Mesodermal cell (in vitro differentiated cells): ENCODE measurements around the gene SAMD4A.

Experiments used
- H3K27ac ChIP-seq: 2 replicates; pipeline ENCODE4 v1.7.0; 2013; ENCODE audit warnings: mild to moderate bottlenecking, low read depth, low read length, moderate library complexity; ENCODE audit not compliant: severe bottlenecking
- H3K36me3 ChIP-seq: 2 replicates; pipeline ENCODE4 v1.7.1; 2013; ENCODE audit warnings: mild to moderate bottlenecking, low read length, moderate library complexity; ENCODE audit not compliant: control insufficient read depth, insufficient read depth
- H3K4me1 ChIP-seq: one replicate; pipeline ENCODE4 v1.7.1; 2013; ENCODE audit warnings: mild to moderate bottlenecking, low read length; ENCODE audit not compliant: insufficient read depth, control insufficient read depth, poor library complexity, severe bottlenecking
- H3K4me3 ChIP-seq: 2 replicates; pipeline ENCODE4 v1.7.0; 2013; ENCODE audit warnings: low read length, control low read depth, mild to moderate bottlenecking; ENCODE audit not compliant: insufficient read depth, poor library complexity, severe bottlenecking; ENCODE audit errors: extremely low read depth
- H3K9me3 ChIP-seq: 2 replicates; pipeline ENCODE4 v1.7.1; 2013; ENCODE audit warnings: mild to moderate bottlenecking, low read length, moderate library complexity; ENCODE audit not compliant: control insufficient read depth
- WGBS, 2 experiments: methylation state at CpG; one replicate each; pipeline ENCODE4 v1.1.5; 2013; ENCODE audit warnings: missing lambda C conversion rate in 2 of 2; ENCODE audit not compliant: insufficient coverage in 2 of 2; 5-methylcytosine and 5-hydroxymethylcytosine counted together

Gene SAMD4A

DNA sequence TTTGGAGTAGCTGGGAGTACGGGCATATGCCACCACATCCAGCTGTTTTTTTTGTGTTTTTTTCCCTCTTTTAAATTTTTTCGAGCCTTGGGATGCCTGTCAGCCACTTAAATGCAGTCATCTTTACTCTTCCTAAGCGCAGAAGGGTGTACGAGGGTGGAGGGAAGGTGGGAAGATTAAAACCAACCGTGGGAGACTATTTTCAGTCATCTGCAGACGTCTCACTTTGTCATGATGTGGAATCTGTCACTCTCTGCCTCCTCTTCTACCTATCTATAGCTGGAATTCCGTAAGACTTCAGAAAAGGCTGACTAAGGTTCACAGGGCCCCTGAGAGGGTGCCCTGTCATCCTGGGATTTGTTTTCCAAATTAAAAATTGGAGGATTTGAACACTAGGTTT is 105.3 kb downstream of the SAMD4A start:
- H3K4me1 ChIP-seq = peaks cover 76% of the 10 kb centered on the region
- no peak overlapping the region for H3K4me3 ChIP-seq
- no peaks in the 10 kb centered on the region for H3K9me3 ChIP-seq
- no peak overlapping the region for H3K27ac ChIP-seq
- WGBS, 2 experiments = 58 to 74% methylated on average over 2 to 4 of the region's 7 CpGs
- H3K36me3 ChIP-seq = peaks cover 25% of the 10 kb centered on the region

DNA sequence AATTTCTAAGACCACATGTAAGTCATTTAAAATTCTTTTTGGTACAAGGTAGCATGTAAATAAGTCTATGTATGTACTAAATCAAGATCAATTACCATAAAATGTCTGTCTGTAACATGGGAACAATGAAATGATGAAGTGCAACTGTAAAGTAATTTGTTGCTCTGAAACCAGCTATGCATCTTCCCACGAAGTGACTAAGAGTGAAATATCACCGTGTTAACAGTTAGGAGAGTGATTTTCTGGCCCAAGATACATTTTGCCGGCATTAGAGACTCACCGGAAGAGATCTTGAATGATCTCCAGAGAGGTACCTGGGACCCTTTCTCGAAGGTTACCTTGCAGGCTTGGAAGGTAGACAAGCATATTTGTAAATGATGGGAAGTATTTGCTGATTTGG is 105.8 kb downstream of the SAMD4A start:
- Histone ChIP-seq H3K27ac (peak overlapping the region; percentile 72), H3K4me3 (no peak overlapping the region), H3K4me1 (peaks cover 79% of the 10 kb centered on the region), H3K36me3 (peaks cover 21% of the 10 kb centered on the region), H3K9me3 (no peaks in the 10 kb centered on the region)
- WGBS, 2 experiments = 84 to 94% methylated on average over 5 of the region's 5 CpGs

DNA sequence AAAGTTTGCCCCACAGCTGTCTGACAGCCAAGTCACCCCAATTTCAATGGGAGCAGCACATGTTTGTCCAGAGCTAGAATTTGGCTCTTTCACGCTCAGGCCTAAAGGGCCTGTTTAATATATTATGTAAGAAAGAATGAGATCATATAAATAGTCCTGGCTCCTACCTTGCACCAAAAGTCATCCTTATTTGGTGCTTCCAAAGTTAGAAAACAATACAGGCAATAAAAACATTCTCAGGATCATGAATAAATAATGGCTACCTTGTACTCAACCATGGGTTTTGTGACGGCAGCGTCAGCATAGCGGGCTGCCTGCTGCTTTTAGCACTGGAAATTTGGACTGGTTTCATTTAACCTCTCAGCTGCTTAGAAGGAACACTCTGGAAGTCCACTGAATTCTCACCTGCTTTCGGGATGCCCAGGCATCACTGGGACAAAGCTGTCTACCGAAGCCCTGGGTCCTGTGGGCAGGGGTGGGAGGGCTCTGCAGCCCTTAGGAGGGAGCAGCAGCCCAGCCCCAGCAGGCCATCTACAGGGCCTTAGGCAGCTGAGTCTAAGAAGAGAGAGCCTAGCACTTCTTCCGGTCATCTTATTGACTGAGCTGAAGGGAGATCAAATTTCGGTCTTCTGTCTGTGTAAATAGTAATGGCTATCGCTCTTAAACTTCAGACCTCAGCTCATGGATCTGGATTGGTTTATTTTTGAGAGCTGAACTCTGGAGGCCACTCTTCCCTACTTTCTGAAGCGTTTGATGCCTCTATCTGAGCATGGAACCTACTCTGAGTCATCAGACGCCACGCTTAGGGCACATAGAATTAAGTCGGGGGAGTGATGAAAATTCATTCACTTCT is 106.5 kb downstream of the SAMD4A start:
- Histone ChIP-seq H3K9me3 (no peaks in the 10 kb centered on the region), H3K4me1 (peaks cover 81% of the 10 kb centered on the region), H3K27ac (peak overlapping the region; percentile 72), H3K36me3 (peaks cover 14% of the 10 kb centered on the region), H3K4me3 (no peak overlapping the region)
- WGBS, 2 experiments = 63 to 71% methylated on average over 7 of the region's 13 CpGs

DNA sequence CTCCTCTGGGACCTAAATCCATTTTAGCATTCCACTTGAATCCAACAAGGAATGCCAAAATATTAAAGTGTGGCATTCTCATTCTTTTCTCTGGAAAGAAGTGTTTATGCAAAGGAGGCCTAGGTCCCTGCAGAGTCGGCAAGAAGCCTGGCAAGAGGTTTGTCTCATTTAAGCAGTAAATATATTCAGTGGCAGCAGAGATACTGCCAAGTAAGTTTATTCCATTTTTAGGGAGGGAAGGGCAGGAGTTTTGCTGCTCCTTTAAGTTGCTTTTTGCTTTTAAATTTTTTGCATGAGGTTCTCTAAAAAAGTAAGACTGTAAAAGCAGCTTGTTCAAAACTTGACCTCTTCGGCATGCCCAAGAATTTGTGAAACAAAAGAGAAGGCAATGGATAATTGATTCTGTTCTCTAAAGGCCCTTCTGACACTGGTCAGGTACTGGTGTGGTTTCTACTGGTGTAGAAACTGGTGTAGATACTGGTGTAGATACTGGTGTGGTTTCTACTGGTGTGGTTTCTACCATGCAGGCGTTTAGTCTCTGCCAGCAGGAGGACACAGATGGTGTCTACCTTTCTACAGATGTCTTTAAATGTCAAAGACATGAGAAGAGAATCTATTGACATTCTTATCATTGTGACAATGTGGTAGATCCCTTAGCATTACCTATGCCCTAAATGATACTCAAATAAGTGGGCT is 107.3 kb downstream of the SAMD4A start:
- Histone ChIP-seq H3K27ac (peak overlapping the region; percentile 72), H3K4me1 (peaks cover 78% of the 10 kb centered on the region), H3K36me3 (peaks cover 8% of the 10 kb centered on the region), H3K4me3 (no peak overlapping the region), H3K9me3 (no peaks in the 10 kb centered on the region)
- WGBS, 2 experiments = 73 to 85% methylated on average over 2 to 3 of the region's 3 CpGs

- H3K27ac ChIP-seq = peak overlapping the region; percentile 33
Observed at GRCh38 chr14:54675236-54676128, 108.6 kb downstream of the SAMD4A start.

DNA sequence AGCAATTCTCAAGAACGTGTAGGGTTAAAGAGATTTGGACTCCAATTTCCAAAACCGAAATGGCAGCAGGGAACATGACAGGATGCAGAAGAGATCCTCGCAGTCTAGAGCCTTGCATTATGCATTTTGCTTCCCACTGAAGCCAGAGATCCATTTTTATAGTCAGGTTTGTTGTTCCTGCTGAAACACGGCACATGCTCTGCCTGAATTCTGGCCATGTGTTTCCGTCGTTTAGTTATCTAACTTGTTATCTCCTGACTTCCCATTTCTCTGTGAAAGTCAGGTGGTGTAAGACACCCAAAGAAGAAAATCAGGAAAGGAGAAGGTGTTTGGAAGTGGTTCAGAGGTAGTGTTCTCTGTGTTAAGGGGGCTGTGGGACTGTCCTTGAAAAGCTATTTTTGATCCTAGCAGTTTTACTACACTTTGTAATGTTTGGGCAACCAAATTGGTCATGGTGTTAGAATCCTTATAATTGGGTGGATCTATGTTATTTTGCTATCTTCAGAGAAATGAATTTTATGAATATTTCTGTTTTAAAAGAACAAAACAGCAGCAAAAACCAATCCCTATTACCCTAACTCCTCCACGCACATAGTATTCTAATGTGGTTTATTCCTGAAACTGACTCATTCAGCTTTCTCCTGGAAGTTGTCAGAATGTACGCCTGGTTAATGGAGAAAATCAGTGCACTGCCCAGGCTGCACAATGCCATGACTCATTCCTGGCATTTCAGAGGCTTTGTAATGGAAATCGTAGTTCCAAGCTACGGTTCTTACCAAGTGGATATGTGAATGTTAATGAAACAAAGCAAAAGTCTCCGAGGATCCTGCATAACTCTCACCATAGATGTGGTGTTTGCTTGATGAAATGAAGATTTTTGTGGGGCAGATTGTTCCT is 110.1 kb downstream of the SAMD4A start:
- no peak overlapping the region for H3K4me3 ChIP-seq
- H3K4me1 ChIP-seq = peaks cover 68% of the 10 kb centered on the region
- WGBS, 2 experiments = 42 to 71% methylated on average over 6 to 9 of the region's 11 CpGs
- H3K27ac ChIP-seq = peak overlapping the region; percentile 95
- H3K9me3 ChIP-seq = no peaks in the 10 kb centered on the region
- peaks cover 5% of the 10 kb centered on the region for H3K36me3 ChIP-seq

More at GRCh38 chr14:54675236-54676128, 108.6 kb downstream of the SAMD4A start:
- Histone ChIP-seq H3K36me3 (peaks cover 5% of the 10 kb centered on the region), H3K9me3 (no peaks in the 10 kb centered on the region), H3K4me3 (no peak overlapping the region), H3K4me1 (peaks cover 79% of the 10 kb centered on the region)
- WGBS, 2 experiments = 81 to 92% methylated on average over 4 to 5 of the region's 11 CpGs

DNA sequence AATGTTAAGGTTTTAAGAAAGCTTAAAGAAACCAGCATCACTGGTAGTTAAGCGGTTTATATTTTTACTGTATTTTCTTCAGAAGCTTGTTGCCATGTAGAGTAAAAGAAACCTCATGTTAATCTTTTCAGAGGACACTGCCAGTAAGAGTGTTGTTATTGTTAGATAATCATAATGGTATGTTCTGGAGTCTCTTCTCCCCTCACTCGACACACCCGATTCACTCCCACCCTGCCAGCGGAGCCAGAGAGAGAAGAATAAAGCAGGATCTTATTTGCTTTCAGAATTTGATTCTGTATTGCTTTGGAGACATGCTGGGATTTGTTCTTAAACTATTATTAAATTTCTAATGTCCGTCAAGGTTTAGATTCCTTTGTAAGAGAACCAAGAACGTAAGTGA is 113.7 kb downstream of the SAMD4A start:
- Histone ChIP-seq H3K4me3 (no peak overlapping the region), H3K4me1 (peaks cover 65% of the 10 kb centered on the region), H3K36me3 (peaks cover 8% of the 10 kb centered on the region), H3K27ac (no peak overlapping the region), H3K9me3 (peaks cover 5% of the 10 kb centered on the region)
- WGBS, 2 experiments = 96 to 100% methylated on average over 1 to 3 of the region's 6 CpGs

DNA sequence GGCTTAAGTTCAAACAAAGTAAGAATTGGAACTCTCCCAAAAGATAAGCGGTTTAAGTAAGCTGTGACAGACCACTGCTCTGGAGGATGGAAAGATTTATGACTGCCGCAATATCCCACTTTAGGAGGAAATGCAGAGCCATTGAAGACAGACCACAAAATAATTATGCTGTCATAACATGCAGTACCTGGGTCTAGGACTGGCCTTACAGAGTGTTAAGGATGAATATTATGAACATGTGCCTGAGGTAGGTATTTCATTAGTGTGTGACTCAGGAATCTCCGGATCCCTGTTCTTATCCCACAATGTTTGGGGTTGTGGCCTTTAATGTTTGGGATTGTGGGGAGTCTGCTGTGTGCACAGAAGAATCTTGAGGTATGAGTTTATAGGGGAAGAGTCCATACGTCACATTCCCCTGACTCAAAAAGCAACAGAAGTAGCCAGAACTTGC is 114.9 kb downstream of the SAMD4A start:
- Histone ChIP-seq H3K4me3 (no peak overlapping the region), H3K9me3 (peaks cover 6% of the 10 kb centered on the region), H3K4me1 (peaks cover 53% of the 10 kb centered on the region), H3K27ac (no peak overlapping the region), H3K36me3 (peaks cover 11% of the 10 kb centered on the region)
- 86 to 96% methylated on average over 2 to 3 of the region's 4 CpGs for WGBS, 2 experiments

DNA sequence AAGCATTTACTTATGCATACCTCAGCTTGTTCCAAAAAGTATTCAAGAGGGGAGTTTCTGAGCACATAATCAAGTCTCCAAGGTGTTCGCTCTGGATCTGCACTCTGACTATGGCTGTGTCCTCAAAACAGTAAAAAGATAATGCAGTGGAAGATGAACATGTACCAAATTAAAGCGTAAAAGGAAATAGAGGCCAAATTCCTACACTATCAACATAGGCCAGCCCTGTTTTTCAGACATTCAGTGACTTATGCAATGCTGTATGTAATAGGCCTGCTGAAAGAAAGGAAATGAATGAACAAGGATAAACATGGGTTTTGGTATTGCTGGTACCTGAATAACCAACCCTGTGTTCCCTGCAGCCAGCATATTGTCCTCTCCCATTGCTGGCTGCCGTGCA is 115.7 kb downstream of the SAMD4A start:
- H3K9me3 ChIP-seq = peaks cover 6% of the 10 kb centered on the region
- peaks cover 48% of the 10 kb centered on the region for H3K4me1 ChIP-seq
- no peak overlapping the region for H3K27ac ChIP-seq
- no peak overlapping the region for H3K4me3 ChIP-seq
- 80 to 94% methylated on average over 1 to 2 of the region's 3 CpGs for WGBS, 2 experiments
- peaks cover 15% of the 10 kb centered on the region for H3K36me3 ChIP-seq
